Mesenchymal stem cell (in vitro differentiated cells and primary cell): ENCODE results near the gene PLIN3.
"Not testable (repeated sequence)": the region's sequence is repeated elsewhere in the genome, so short reads cannot be mapped to it uniquely, and the experiment has no call there.

Experiments used
- DNase-seq: peaks from one replicate; pipeline ENCODE4 v3.0.0-alpha.2; 2013
- H2AFZ ChIP-seq: one replicate; pipeline ENCODE4 v1.6.1; 2013; ENCODE audit warnings: low read depth, mild to moderate bottlenecking, control low read depth, inconsistent platforms, low read length, moderate library complexity
- H2AK5ac ChIP-seq: 2 replicates; pipeline ENCODE4 v1.6.1; 2013; ENCODE audit warnings: low read length, moderate library complexity, mild to moderate bottlenecking, inconsistent platforms; ENCODE audit not compliant: severe bottlenecking
- H2BK120ac ChIP-seq: one replicate; pipeline ENCODE4 v1.6.1; 2013; ENCODE audit warnings: low read depth, mild to moderate bottlenecking, inconsistent platforms, low read length, moderate library complexity
- H2BK12ac ChIP-seq, 2 experiments: one replicate each; pipeline ENCODE4 v1.6.1; 2013; ENCODE audit warnings: inconsistent platforms in 2 of 2, low read length in 2 of 2, mild to moderate bottlenecking in 2 of 2, moderate library complexity in 2 of 2, control low read depth in 1 of 2
- H2BK15ac ChIP-seq: one replicate; pipeline ENCODE4 v1.6.1; 2013; ENCODE audit warnings: mild to moderate bottlenecking, low read depth, inconsistent platforms; ENCODE audit not compliant: poor library complexity, severe bottlenecking
- H2BK5ac ChIP-seq: 2 replicates; pipeline ENCODE4 v1.6.1; 2013; ENCODE audit warnings: low read depth, mild to moderate bottlenecking, low read length, control low read depth, inconsistent platforms; ENCODE audit not compliant: poor library complexity, severe bottlenecking
- H3K14ac ChIP-seq, 2 experiments: one replicate each; pipeline ENCODE4 v1.6.1; 2013; ENCODE audit warnings: inconsistent platforms in 2 of 2, low read length in 2 of 2, control low read depth in 1 of 2, mild to moderate bottlenecking in 1 of 2, moderate library complexity in 1 of 2
- H3K18ac ChIP-seq, 2 experiments: one replicate each; pipeline ENCODE4 v1.6.1; 2013; ENCODE audit warnings: inconsistent platforms in 2 of 2, low read length in 2 of 2, control low read depth in 1 of 2, low read depth in 1 of 2, mild to moderate bottlenecking in 1 of 2
- H3K23ac ChIP-seq, 2 experiments: one replicate each; pipeline ENCODE4 v1.6.1; 2013; ENCODE audit warnings: inconsistent platforms in 2 of 2, low read length in 2 of 2, mild to moderate bottlenecking in 2 of 2, moderate library complexity in 2 of 2, control low read depth in 1 of 2
- H3K27ac ChIP-seq: 2 replicates; pipeline ENCODE4 v1.5.1; 2013; ENCODE audit warnings: mild to moderate bottlenecking, moderate library complexity, low read length, control low read depth, inconsistent platforms; ENCODE audit not compliant: poor library complexity, severe bottlenecking
- H3K27me3 ChIP-seq, 2 experiments: 2 replicates each; pipeline versions ENCODE4 v1.6.1 to v1.7.0; 2013; ENCODE audit warnings: low read length in 2 of 2, mild to moderate bottlenecking in 2 of 2, moderate library complexity in 2 of 2, control low read depth in 1 of 2, inconsistent platforms in 1 of 2; ENCODE audit not compliant: control insufficient read depth in 1 of 2, insufficient read depth in 1 of 2
- H3K36me3 ChIP-seq, 2 experiments: 2 replicates each; pipeline versions ENCODE4 v1.6.1 to v1.7.0; 2013; ENCODE audit warnings: low read length in 2 of 2, control low read depth in 1 of 2, inconsistent platforms in 1 of 2, low read depth in 1 of 2, mild to moderate bottlenecking in 1 of 2; ENCODE audit not compliant: insufficient read depth in 2 of 2, control insufficient read depth in 1 of 2
- H3K4ac ChIP-seq, 2 experiments: one replicate each; pipeline ENCODE4 v1.6.1; 2013; ENCODE audit warnings: inconsistent platforms in 2 of 2, low read length in 2 of 2, mild to moderate bottlenecking in 2 of 2, moderate library complexity in 2 of 2, control low read depth in 1 of 2, low read depth in 1 of 2
- H3K4me1 ChIP-seq: 2 replicates; pipeline ENCODE4 v1.6.1; 2013; ENCODE audit warnings: low read depth, low read length, control low read depth; ENCODE audit not compliant: control insufficient read depth, insufficient read depth
- H3K4me2 ChIP-seq: 2 replicates; pipeline ENCODE4 v1.6.1; 2013; ENCODE audit warnings: low read length, mild to moderate bottlenecking, inconsistent platforms; ENCODE audit not compliant: poor library complexity, severe bottlenecking
- H3K4me3 ChIP-seq, 2 experiments: 2 replicates each; pipeline versions ENCODE4 v1.5.1 to v1.7.0; 2013; ENCODE audit warnings: low read length in 2 of 2, mild to moderate bottlenecking in 2 of 2, control low read depth in 1 of 2, low read depth in 1 of 2; ENCODE audit not compliant: insufficient read depth in 1 of 2
- H3K79me1 ChIP-seq: replicated peaks from 2 replicates; pipeline ENCODE4 v1.6.1; 2013; ENCODE audit warnings: mild to moderate bottlenecking, control low read depth, low read length, inconsistent platforms; ENCODE audit not compliant: poor library complexity, severe bottlenecking
- H3K9ac ChIP-seq: 2 replicates; pipeline ENCODE4 v1.7.0; 2013; ENCODE audit warnings: mild to moderate bottlenecking, low read length, moderate library complexity
- H3K9me3 ChIP-seq: 2 replicates; pipeline ENCODE4 v1.7.0; 2013; ENCODE audit warnings: mild to moderate bottlenecking, low read length; ENCODE audit not compliant: control insufficient read depth
- H4K8ac ChIP-seq: one replicate; pipeline ENCODE4 v1.6.1; 2013; ENCODE audit warnings: inconsistent platforms, mild to moderate bottlenecking, low read length, moderate library complexity
- H4K91ac ChIP-seq: one replicate; pipeline ENCODE4 v1.6.1; 2013; ENCODE audit warnings: mild to moderate bottlenecking, low read length, inconsistent platforms
- WGBS: methylation state at CpG from one replicate; pipeline ENCODE4 v1.1.7; 2013; ENCODE audit warnings: mixed read lengths; 5-methylcytosine and 5-hydroxymethylcytosine counted together

The PLIN3 gene

DNA sequence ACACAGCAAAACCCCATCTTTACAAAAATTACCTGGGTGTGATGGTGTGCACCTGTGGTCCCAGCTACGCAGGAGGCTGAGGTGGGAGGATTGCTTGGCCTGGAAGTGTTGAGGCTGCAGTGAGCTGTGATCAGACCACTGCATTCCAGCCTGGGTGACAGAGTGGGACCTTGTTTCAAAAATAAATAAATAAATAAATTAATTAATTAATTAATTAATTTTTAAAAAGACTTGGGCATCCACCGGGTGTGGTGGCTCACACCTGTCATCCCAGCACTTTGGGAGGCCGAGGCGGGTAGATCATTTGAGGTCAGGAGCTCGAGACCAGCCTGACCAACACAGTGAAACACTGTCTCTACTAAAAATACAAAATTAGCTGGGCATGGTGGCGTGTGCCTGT is 62.3 kb downstream of the PLIN3 start:
- H3K9me3 ChIP-seq, H3K4me2 ChIP-seq, H2BK120ac ChIP-seq, H2BK5ac ChIP-seq, H3K4ac ChIP-seq, H4K91ac ChIP-seq, H3K36me3 ChIP-seq, H2BK12ac ChIP-seq, DNase-seq, H3K27ac ChIP-seq, H2BK15ac ChIP-seq, H4K8ac ChIP-seq, H3K18ac ChIP-seq, H2AFZ ChIP-seq, H3K9ac ChIP-seq, H2AK5ac ChIP-seq, H3K79me1 ChIP-seq, H3K27me3 ChIP-seq, H3K4me1 ChIP-seq, H3K23ac ChIP-seq, H3K4me3 ChIP-seq, H3K14ac ChIP-seq: not testable (repeated sequence)
- 98% methylated on average over 4 of the region's 6 CpGs for WGBS

DNA sequence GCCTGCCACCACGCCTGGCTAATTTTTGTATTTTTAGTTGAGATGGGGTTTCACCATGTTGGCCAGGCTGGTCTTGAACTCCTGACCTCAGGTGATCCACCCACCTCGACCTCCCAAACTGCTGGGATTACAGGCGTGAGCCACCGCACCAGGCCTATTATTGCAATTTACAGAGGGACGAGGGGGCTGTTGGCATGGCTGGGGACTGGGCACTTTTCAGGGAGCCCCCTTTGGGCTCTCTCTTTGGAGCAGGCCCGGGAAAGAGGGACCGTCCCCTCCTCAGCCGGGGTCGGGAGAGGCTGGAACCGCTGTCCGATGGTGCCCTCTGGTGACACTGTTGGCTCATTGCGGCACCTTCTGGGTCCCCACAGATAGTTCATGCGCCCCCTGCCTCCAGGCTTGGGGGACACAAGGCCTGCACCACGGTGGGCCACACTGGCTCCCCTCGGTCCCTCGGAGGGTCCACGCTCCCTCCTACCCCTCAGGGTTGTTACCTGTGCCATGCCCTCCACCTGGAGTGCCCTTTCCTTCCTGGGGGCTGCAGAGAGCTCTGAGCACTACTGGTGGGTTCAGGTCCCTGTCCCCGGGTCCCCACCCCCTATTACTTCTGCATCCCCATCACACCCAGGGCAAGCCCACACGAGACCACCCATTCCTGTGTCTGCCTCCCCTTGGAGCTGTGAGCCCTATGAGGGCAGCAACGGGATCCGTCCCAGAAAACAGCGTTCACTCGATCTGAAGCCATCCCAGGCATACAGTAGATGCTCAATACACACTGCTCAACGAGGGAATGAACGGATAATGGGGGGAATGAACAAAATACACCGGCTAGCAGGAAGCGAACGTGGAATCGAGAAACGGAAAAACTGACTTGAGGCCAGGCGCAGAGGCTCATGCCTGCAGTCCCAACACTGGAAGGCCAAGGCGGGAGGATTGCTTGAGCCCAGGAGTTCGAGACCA is 63.5 kb downstream of the PLIN3 start:
- no peak overlapping the region for H3K4me2 ChIP-seq
- H3K4ac ChIP-seq = no peak overlapping the region
- H3K4me3 ChIP-seq = no peak overlapping the region
- peak overlapping the region in 1 of 2 experiments; percentile 18 for H3K18ac ChIP-seq
- H3K79me1 ChIP-seq = peaks cover 1% of the 10 kb centered on the region
- no peak overlapping the region for H2BK5ac ChIP-seq
- no peak overlapping the region for H2BK120ac ChIP-seq
- no peak overlapping the region for H2AK5ac ChIP-seq
- H3K23ac ChIP-seq = no peak overlapping the region
- peaks cover 0 to 5% of the 10 kb centered on the region in 2 experiments for H3K36me3 ChIP-seq
- no peaks in the 10 kb centered on the region for H3K9me3 ChIP-seq
- peaks cover 2% of the 10 kb centered on the region for H3K4me1 ChIP-seq
- no peaks in the 10 kb centered on the region for H3K27me3 ChIP-seq
- H2BK12ac ChIP-seq = no peak overlapping the region
- no peak overlapping the region for H3K9ac ChIP-seq
- H2BK15ac ChIP-seq = no peak overlapping the region
- 52% methylated on average over 32 of the region's 33 CpGs for WGBS
- no peak overlapping the region for H3K14ac ChIP-seq
- peak overlapping the region; percentile 89 for H2AFZ ChIP-seq
- no peak overlapping the region for H3K27ac ChIP-seq
- no peak overlapping the region for H4K91ac ChIP-seq
- peak; percentile 66 for DNase-seq
- no peak overlapping the region for H4K8ac ChIP-seq

- no peak overlapping the region for H3K18ac ChIP-seq
- no peak overlapping the region for H3K14ac ChIP-seq
- H4K8ac ChIP-seq = no peak overlapping the region
- H3K4ac ChIP-seq = no peak overlapping the region
- no peak overlapping the region for H3K27ac ChIP-seq
- H3K9ac ChIP-seq = no peak overlapping the region
- no peak overlapping the region for H3K4me3 ChIP-seq
- no peak overlapping the region for H2BK12ac ChIP-seq
- no peak overlapping the region for H4K91ac ChIP-seq
- no peaks in the 10 kb centered on the region for H3K9me3 ChIP-seq
- no peak overlapping the region for H3K23ac ChIP-seq
- H2AFZ ChIP-seq = no peak overlapping the region
- peaks cover 0 to 5% of the 10 kb centered on the region in 2 experiments for H3K36me3 ChIP-seq
- H2AK5ac ChIP-seq = no peak overlapping the region
- DNase-seq = no peak
- WGBS = 90% methylated on average over 7 of the region's 7 CpGs
- no peak overlapping the region for H3K4me2 ChIP-seq
- H2BK120ac ChIP-seq = no peak overlapping the region
- H3K79me1 ChIP-seq = peaks cover 1% of the 10 kb centered on the region
- no peak overlapping the region for H2BK5ac ChIP-seq
- no peaks in the 10 kb centered on the region for H3K27me3 ChIP-seq
- H3K4me1 ChIP-seq = peaks cover 2% of the 10 kb centered on the region
- H2BK15ac ChIP-seq = no peak overlapping the region
Measured at GRCh38 chr19:4802711-4803110, 64.8 kb downstream of the PLIN3 start.

DNA sequence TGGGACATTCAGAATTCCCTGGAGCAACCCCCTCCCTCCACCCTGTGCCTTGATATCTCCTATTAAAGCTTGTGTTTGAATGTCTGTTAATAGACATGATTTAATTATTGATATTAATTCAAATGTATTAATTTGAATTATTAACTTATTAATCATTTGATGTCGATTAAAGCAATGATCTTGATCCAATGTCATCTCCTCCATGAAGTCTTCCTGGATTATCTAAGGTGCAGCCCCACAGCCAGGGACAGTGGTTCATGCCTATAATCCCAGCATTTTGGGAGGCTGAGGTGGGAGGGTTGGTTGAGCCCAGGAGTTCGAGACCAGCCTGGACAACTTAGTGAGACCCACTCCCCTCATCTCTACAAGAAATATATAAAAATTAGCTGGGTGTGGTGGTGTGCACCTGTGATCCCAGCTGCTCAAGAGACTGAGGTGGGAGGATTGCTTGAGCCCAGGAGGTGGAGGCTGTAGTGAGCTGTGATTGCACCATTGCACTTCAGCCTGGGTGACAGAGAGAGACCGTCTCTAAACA is 66.3 kb downstream of the PLIN3 start:
- no peak overlapping the region for H2BK120ac ChIP-seq
- H2BK15ac ChIP-seq = no peak overlapping the region
- H4K91ac ChIP-seq = no peak overlapping the region
- no peak overlapping the region for H3K4me2 ChIP-seq
- H2AFZ ChIP-seq = no peak overlapping the region
- no peak overlapping the region for H3K9ac ChIP-seq
- H3K14ac ChIP-seq = no peak overlapping the region
- no peak overlapping the region for H3K18ac ChIP-seq
- no peak overlapping the region for H3K4ac ChIP-seq
- peaks cover 2% of the 10 kb centered on the region for H3K4me1 ChIP-seq
- DNase-seq = no peak
- H3K4me3 ChIP-seq = no peak overlapping the region
- H2BK5ac ChIP-seq = no peak overlapping the region
- no peak overlapping the region for H3K23ac ChIP-seq
- H3K27ac ChIP-seq = no peak overlapping the region
- peaks cover 7 to 12% of the 10 kb centered on the region in 2 experiments for H3K36me3 ChIP-seq
- H2BK12ac ChIP-seq = no peak overlapping the region
- H3K27me3 ChIP-seq = no peaks in the 10 kb centered on the region
- no CpG with 5 or more reads among the region's 3 CpGs for WGBS
- H4K8ac ChIP-seq = no peak overlapping the region
- no peak overlapping the region for H2AK5ac ChIP-seq
- no peaks in the 10 kb centered on the region for H3K9me3 ChIP-seq
- H3K79me1 ChIP-seq = peaks cover 6% of the 10 kb centered on the region
